Memory B cell (primary cell): Measurements from ENCODE around the gene CTNND2.

Experiments
- ATAC-seq: fragments of 150-1000 bp; cut with Tn5 transposase; 2 replicates; pipeline ENCODE4 v1.10.0; 2021; ENCODE audit warnings: low read depth, mild to moderate bottlenecking, moderate library complexity
- DNase-seq, 2 donors: peaks; one replicate each; pipeline ENCODE4 v3.0.0; 2022; ENCODE audit warnings: low spot score in 2 of 2
- H3K27ac Mint-ChIP-seq: one replicate; pipeline ENCODE4 v1.8.0; 2022; ENCODE audit warnings: mild to moderate bottlenecking, moderate library complexity, mixed read lengths
- H3K27me3 Mint-ChIP-seq: one replicate; pipeline ENCODE4 v1.8.0; 2022; ENCODE audit warnings: mixed read lengths
- H3K36me3 Mint-ChIP-seq: one replicate; pipeline ENCODE4 v1.8.0; 2022; ENCODE audit warnings: mild to moderate bottlenecking, mixed read lengths
- H3K4me1 Mint-ChIP-seq: one replicate; pipeline ENCODE4 v1.8.0; 2022; ENCODE audit warnings: mixed read lengths
- H3K4me3 Mint-ChIP-seq: one replicate; pipeline ENCODE4 v1.8.0; 2022; ENCODE audit warnings: mild to moderate bottlenecking, moderate library complexity, mixed read lengths
- H3K9me3 Mint-ChIP-seq: one replicate; pipeline ENCODE4 v1.8.0; 2022; ENCODE audit warnings: mixed read lengths

Gene CTNND2

GRCh38 chr5:11599499-11599898 lies 304.7 kb downstream of the CTNND2 start:
- Mint-ChIP-seq H3K27me3 (no peaks in the 10 kb centered on the region), H3K27ac (no peak overlapping the region), H3K4me3 (no peak overlapping the region), H3K9me3 (no peaks in the 10 kb centered on the region), H3K36me3 (no peaks in the 10 kb centered on the region), H3K4me1 (no peaks in the 10 kb centered on the region)
- ATAC-seq: no peak
- DNase-seq: no peak

GRCh38 chr5:11596657-11597071 lies 307.6 kb downstream of the CTNND2 start:
- Mint-ChIP-seq H3K4me3 (no peak overlapping the region), H3K27ac (no peak overlapping the region), H3K27me3 (peaks cover 2% of the 10 kb centered on the region), H3K9me3 (peaks cover 3% of the 10 kb centered on the region), H3K36me3 (no peaks in the 10 kb centered on the region), H3K4me1 (no peaks in the 10 kb centered on the region)
- ATAC-seq (no peak), DNase-seq (no peak)

GRCh38 chr5:11596185-11596584 lies 308.1 kb downstream of the CTNND2 start:
- Mint-ChIP-seq H3K36me3 (no peaks in the 10 kb centered on the region), H3K27ac (no peak overlapping the region), H3K27me3 (peaks cover 2% of the 10 kb centered on the region), H3K4me3 (no peak overlapping the region), H3K4me1 (no peaks in the 10 kb centered on the region), H3K9me3 (peaks cover 3% of the 10 kb centered on the region)
- ATAC-seq (no peak), DNase-seq (no peak)

- DNase-seq: no peak
- H3K36me3 Mint-ChIP-seq: no peaks in the 10 kb centered on the region
- no peak overlapping the region for H3K4me3 Mint-ChIP-seq
- H3K4me1 Mint-ChIP-seq: no peaks in the 10 kb centered on the region
- H3K27me3 Mint-ChIP-seq: peaks cover 2% of the 10 kb centered on the region
- no peak for ATAC-seq
- H3K27ac Mint-ChIP-seq: no peak overlapping the region
- H3K9me3 Mint-ChIP-seq: peaks cover 4% of the 10 kb centered on the region
These were observed 309.2 kb downstream of the CTNND2 start for GRCh38 chr5:11595045-11595444.

GRCh38 chr5:11594021-11594420 lies 310.2 kb downstream of the CTNND2 start:
- H3K27me3 Mint-ChIP-seq: peaks cover 2% of the 10 kb centered on the region
- ATAC-seq (no peak), DNase-seq (no peak)
- H3K27ac Mint-ChIP-seq: no peak overlapping the region
- no peaks in the 10 kb centered on the region for H3K36me3 Mint-ChIP-seq
- H3K4me3 Mint-ChIP-seq: no peak overlapping the region
- no peaks in the 10 kb centered on the region for H3K4me1 Mint-ChIP-seq
- peaks cover 4% of the 10 kb centered on the region for H3K9me3 Mint-ChIP-seq

GRCh38 chr5:11590475-11590874 lies 313.8 kb downstream of the CTNND2 start:
- no peak for ATAC-seq
- peaks cover 2% of the 10 kb centered on the region for H3K27me3 Mint-ChIP-seq
- no peak for DNase-seq
- H3K36me3 Mint-ChIP-seq: no peaks in the 10 kb centered on the region
- H3K9me3 Mint-ChIP-seq: peaks cover 4% of the 10 kb centered on the region
- H3K4me1 Mint-ChIP-seq: no peaks in the 10 kb centered on the region
- no peak overlapping the region for H3K4me3 Mint-ChIP-seq
- H3K27ac Mint-ChIP-seq: no peak overlapping the region

- peaks cover 2% of the 10 kb centered on the region for H3K27me3 Mint-ChIP-seq
- H3K9me3 Mint-ChIP-seq: peaks cover 4% of the 10 kb centered on the region
- no peaks in the 10 kb centered on the region for H3K36me3 Mint-ChIP-seq
- ATAC-seq (no peak), DNase-seq (no peak)
- no peak overlapping the region for H3K4me3 Mint-ChIP-seq
- H3K4me1 Mint-ChIP-seq: no peaks in the 10 kb centered on the region
- no peak overlapping the region for H3K27ac Mint-ChIP-seq
These were observed 315.4 kb downstream of the CTNND2 start for GRCh38 chr5:11588803-11589202.

- Mint-ChIP-seq H3K9me3 (no peaks in the 10 kb centered on the region), H3K27ac (no peak overlapping the region), H3K27me3 (no peaks in the 10 kb centered on the region), H3K4me3 (no peak overlapping the region), H3K36me3 (no peaks in the 10 kb centered on the region), H3K4me1 (no peaks in the 10 kb centered on the region)
- ATAC-seq (no peak), DNase-seq (no peak)
These were observed 320.2 kb downstream of the CTNND2 start for GRCh38 chr5:11584017-11584416.

GRCh38 chr5:11579351-11579750 lies 324.9 kb downstream of the CTNND2 start:
- ATAC-seq (no peak), DNase-seq (no peak)
- no peaks in the 10 kb centered on the region for H3K27me3 Mint-ChIP-seq
- no peaks in the 10 kb centered on the region for H3K4me1 Mint-ChIP-seq
- H3K36me3 Mint-ChIP-seq: no peaks in the 10 kb centered on the region
- no peaks in the 10 kb centered on the region for H3K9me3 Mint-ChIP-seq
- H3K27ac Mint-ChIP-seq: no peak overlapping the region
- H3K4me3 Mint-ChIP-seq: no peak overlapping the region

- Mint-ChIP-seq H3K4me1 (no peaks in the 10 kb centered on the region), H3K36me3 (no peaks in the 10 kb centered on the region), H3K4me3 (no peak overlapping the region), H3K27ac (no peak overlapping the region), H3K9me3 (no peaks in the 10 kb centered on the region), H3K27me3 (no peaks in the 10 kb centered on the region)
- ATAC-seq (no peak), DNase-seq (no peak)
These were observed 329.5 kb downstream of the CTNND2 start for GRCh38 chr5:11574787-11575186.

GRCh38 chr5:11573140-11573992 lies 330.9 kb downstream of the CTNND2 start:
- no peaks in the 10 kb centered on the region for H3K36me3 Mint-ChIP-seq
- no peak overlapping the region for H3K4me3 Mint-ChIP-seq
- H3K27ac Mint-ChIP-seq: no peak overlapping the region
- no peaks in the 10 kb centered on the region for H3K4me1 Mint-ChIP-seq
- ATAC-seq (no peak), DNase-seq (no peak)
- H3K9me3 Mint-ChIP-seq: no peaks in the 10 kb centered on the region
- no peaks in the 10 kb centered on the region for H3K27me3 Mint-ChIP-seq

GRCh38 chr5:11564706-11565105 lies 339.5 kb downstream of the CTNND2 start:
- no peak overlapping the region for H3K4me3 Mint-ChIP-seq
- H3K27me3 Mint-ChIP-seq: no peaks in the 10 kb centered on the region
- DNase-seq (no peak), ATAC-seq (no peak)
- H3K36me3 Mint-ChIP-seq: no peaks in the 10 kb centered on the region
- peaks cover 2% of the 10 kb centered on the region for H3K9me3 Mint-ChIP-seq
- no peaks in the 10 kb centered on the region for H3K4me1 Mint-ChIP-seq
- no peak overlapping the region for H3K27ac Mint-ChIP-seq

GRCh38 chr5:11563822-11564221 lies 340.4 kb downstream of the CTNND2 start:
- H3K9me3 Mint-ChIP-seq: peaks cover 2% of the 10 kb centered on the region
- no peak for ATAC-seq

GRCh38 chr5:11560915-11561697 lies 343.1 kb downstream of the CTNND2 start:
- Mint-ChIP-seq H3K9me3 (peaks cover 2% of the 10 kb centered on the region), H3K4me3 (no peak overlapping the region), H3K27me3 (no peaks in the 10 kb centered on the region), H3K27ac (no peak overlapping the region), H3K36me3 (no peaks in the 10 kb centered on the region), H3K4me1 (no peaks in the 10 kb centered on the region)
- DNase-seq (no peak), ATAC-seq (no peak)

More at GRCh38 chr5:11563822-11564221, 340.4 kb downstream of the CTNND2 start:
- Mint-ChIP-seq H3K4me1 (no peaks in the 10 kb centered on the region), H3K27me3 (no peaks in the 10 kb centered on the region), H3K27ac (no peak overlapping the region), H3K36me3 (no peaks in the 10 kb centered on the region), H3K4me3 (no peak overlapping the region)
- no peak for DNase-seq
